ENCODE data around the gene ZNF805. TPM values are rescaled to one million over a fixed set of nuclear protein-coding genes. Genes with fewer than 3 reads are reported as not detected.

Gene ZNF805
- total and polyA plus RNA-seq, 12 donors: 0.84 to 29.7 (median 18.6) TPM

GRCh38 chr19:57290970-57291369 is 50.5 kb downstream of the ZNF805 start:
- Histone ChIP-seq H3K36me3 (replicated peaks in 1 of 2) (peaks cover 0 to 86% of the 10 kb centered on the region in 2 donors), H3K27ac (no peak overlapping the region), H3K4me1 (replicated peaks in 1 of 2) (no peaks in the 10 kb centered on the region), H3K4me3 (no peak overlapping the region), H3K27me3 (no peaks in the 10 kb centered on the region), H3K9me3 (replicated peaks in 1 of 3) (no peaks in the 10 kb centered on the region)
- WGBS, 4 donors: 94 to 96% (median 95%) methylated on average over 11 of the region's 11 CpGs
- intact Hi-C loops (cut with DNase I): no loop called here
- peak in 1 of 7 donors; percentile 45 for DNase-seq
- TF ChIP-seq POLR2A (IDR thresholded peaks at IDR 0.05) (no peak), CTCF (IDR thresholded peaks at IDR 0.05) (no peak)

- no peaks in the 10 kb centered on the region for H3K4me1 ChIP-seq (replicated peaks in 1 of 2)
- no peak for TF ChIP-seq POLR2A (IDR thresholded peaks at IDR 0.05)
- no peak for TF ChIP-seq CTCF (IDR thresholded peaks at IDR 0.05)
- no peak overlapping the region for H3K27ac ChIP-seq
- peaks cover 0 to 71% of the 10 kb centered on the region in 2 donors for H3K36me3 ChIP-seq (replicated peaks in 1 of 2)
- H3K27me3 ChIP-seq: no peaks in the 10 kb centered on the region
- H3K4me3 ChIP-seq: no peak overlapping the region
- WGBS, 4 donors: 60 to 80% (median 71%) methylated on average over 1 of the region's 1 CpG
- intact Hi-C loops (cut with DNase I): no loop called here
- DNase-seq: no peak
- H3K9me3 ChIP-seq (replicated peaks in 1 of 3): no peaks in the 10 kb centered on the region
Observed at GRCh38 chr19:57292547-57292946, 52.1 kb downstream of the ZNF805 start.

GRCh38 chr19:57293719-57294118 is 53.3 kb downstream of the ZNF805 start:
- H3K4me3 ChIP-seq: no peak overlapping the region
- no peak overlapping the region for H3K27ac ChIP-seq
- no peaks in the 10 kb centered on the region for H3K27me3 ChIP-seq
- no peaks in the 10 kb centered on the region for H3K9me3 ChIP-seq (replicated peaks in 1 of 3)
- DNase-seq: no peak
- intact Hi-C loops (cut with DNase I): no loop called here
- peaks cover 0 to 59% of the 10 kb centered on the region in 2 donors for H3K36me3 ChIP-seq (replicated peaks in 1 of 2)
- H3K4me1 ChIP-seq (replicated peaks in 1 of 2): no peaks in the 10 kb centered on the region
- TF ChIP-seq CTCF (IDR thresholded peaks at IDR 0.05) (no peak), POLR2A (IDR thresholded peaks at IDR 0.05) (no peak)
- WGBS, 4 donors: 97 to 100% (median 98%) methylated on average over 1 of the region's 1 CpG

- peak; percentile 69 to 94 (median 91) for DNase-seq
- intact Hi-C loops (cut with DNase I): no loop called here
- no peak overlapping the region for H3K4me3 ChIP-seq
- no peaks in the 10 kb centered on the region for H3K9me3 ChIP-seq (replicated peaks in 1 of 3)
- peaks cover 0 to 10% of the 10 kb centered on the region in 2 donors for H3K36me3 ChIP-seq (replicated peaks in 1 of 2)
- TF ChIP-seq POLR2A (IDR thresholded peaks at IDR 0.05) (peak in 1 of 2 donors; percentile 37), CTCF (IDR thresholded peaks at IDR 0.05) (no peak)
- peak overlapping the region in 4 of 5 donors; percentile 44 to 82 (median 48) for H3K27ac ChIP-seq
- H3K27me3 ChIP-seq: no peaks in the 10 kb centered on the region
- WGBS, 4 donors: 20 to 64% (median 51%) methylated on average over 1 of the region's 1 CpG
- peaks cover 12 to 13% of the 10 kb centered on the region in 2 donors for H3K4me1 ChIP-seq (replicated peaks in 1 of 2)
Observed at GRCh38 chr19:57302020-57302465, 61.6 kb downstream of the ZNF805 start.
